Measurements from ENCODE around the gene LRRC72.
"Not testable (repeated sequence)": the region's sequence is repeated elsewhere in the genome, so short reads cannot be mapped to it uniquely, and the experiment has no call there.

LRRC72 gene

GRCh38 chr7:16514271-16514670 is 12.4 kb upstream of the LRRC72 start:
- H3K36me3 ChIP-seq (ENCODE audit: control insufficient read depth, low read length), result no peaks in the 10 kb centered on the region
- H3F3A ChIP-seq (ENCODE audit: control insufficient read depth, insufficient read depth), result no peaks in the 10 kb centered on the region
- no peak overlapping the region for H3K4me3 ChIP-seq (ENCODE audit: low read length)
- no peaks in the 10 kb centered on the region for H3K27me3 ChIP-seq (ENCODE audit: control insufficient read depth, low read length)
- H3K4me2 ChIP-seq (ENCODE audit: low read length), result no peak overlapping the region
- H4K20me1 ChIP-seq (ENCODE audit: control insufficient read depth, insufficient read depth, low read depth, low read length), result no peaks in the 10 kb centered on the region
- H3K4me1 ChIP-seq (ENCODE audit: control insufficient read depth, low read length), result no peaks in the 10 kb centered on the region
- H3K9me3 ChIP-seq (ENCODE audit: control insufficient read depth, insufficient read depth, low read length), result no peaks in the 10 kb centered on the region
- no peaks in the 10 kb centered on the region for H3K79me2 ChIP-seq (ENCODE audit: control insufficient read depth, low read length)
- H3K9me2 ChIP-seq (replicated peaks; ENCODE audit: control insufficient read depth, low read length), result no peaks in the 10 kb centered on the region; the same call in 1 of the 2 replicates
- no peak overlapping the region for H3K27ac ChIP-seq (ENCODE audit: low read depth, low read length)
- TF ChIP-seq CTCF (IDR thresholded peaks at IDR 0.05; ENCODE audit: low read depth, low read length, poor library complexity, severe bottlenecking) (no peak), EZH2phosphoT487 (IDR thresholded peaks at IDR 0.05; ENCODE audit: borderline replicate concordance, low read length) (no peak)

- Histone ChIP-seq H3K9me3 (ENCODE audit: control insufficient read depth, insufficient read depth, low read length) (no peaks in the 10 kb centered on the region), H3K27ac (ENCODE audit: low read depth, low read length) (no peak overlapping the region), H3K27me3 (ENCODE audit: control insufficient read depth, low read length) (no peaks in the 10 kb centered on the region), H3K9me2 (replicated peaks; ENCODE audit: control insufficient read depth, low read length) (no peaks in the 10 kb centered on the region; the same call in 1 of the 2 replicates), H3K4me2 (ENCODE audit: low read length) (no peak overlapping the region), H3K4me3 (ENCODE audit: low read length) (no peak overlapping the region), H4K20me1 (ENCODE audit: control insufficient read depth, insufficient read depth, low read depth, low read length) (no peaks in the 10 kb centered on the region), H3F3A (ENCODE audit: control insufficient read depth, insufficient read depth) (no peaks in the 10 kb centered on the region), H3K4me1 (ENCODE audit: control insufficient read depth, low read length) (no peaks in the 10 kb centered on the region), H3K36me3 (ENCODE audit: control insufficient read depth, low read length) (no peaks in the 10 kb centered on the region), H3K79me2 (ENCODE audit: control insufficient read depth, low read length) (no peaks in the 10 kb centered on the region)
- TF ChIP-seq CTCF (IDR thresholded peaks at IDR 0.05; ENCODE audit: low read depth, low read length, poor library complexity, severe bottlenecking) (no peak), EZH2phosphoT487 (IDR thresholded peaks at IDR 0.05; ENCODE audit: borderline replicate concordance, low read length) (no peak)
Measured at GRCh38 chr7:16514729-16515128, 11.9 kb upstream of the LRRC72 start.

GRCh38 chr7:16515785-16516685 is 10.6 kb upstream of the LRRC72 start:
- Histone ChIP-seq H3K79me2 (ENCODE audit: control insufficient read depth, low read length) (no peaks in the 10 kb centered on the region), H4K20me1 (ENCODE audit: control insufficient read depth, insufficient read depth, low read depth, low read length) (no peaks in the 10 kb centered on the region), H3K27ac (ENCODE audit: low read depth, low read length) (no peak overlapping the region), H3K36me3 (ENCODE audit: control insufficient read depth, low read length) (no peaks in the 10 kb centered on the region), H3F3A (ENCODE audit: control insufficient read depth, insufficient read depth) (no peaks in the 10 kb centered on the region), H3K27me3 (ENCODE audit: control insufficient read depth, low read length) (no peaks in the 10 kb centered on the region), H3K9me3 (ENCODE audit: control insufficient read depth, insufficient read depth, low read length) (no peaks in the 10 kb centered on the region), H3K4me2 (ENCODE audit: low read length) (no peak overlapping the region), H3K4me3 (ENCODE audit: low read length) (no peak overlapping the region), H3K9me2 (replicated peaks; ENCODE audit: control insufficient read depth, low read length) (no peaks in the 10 kb centered on the region; the same call in 1 of the 2 replicates), H3K4me1 (ENCODE audit: control insufficient read depth, low read length) (no peaks in the 10 kb centered on the region)
- TF ChIP-seq CTCF (IDR thresholded peaks at IDR 0.05; ENCODE audit: low read depth, low read length, poor library complexity, severe bottlenecking) (no peak), EZH2phosphoT487 (IDR thresholded peaks at IDR 0.05; ENCODE audit: borderline replicate concordance, low read length) (no peak)

GRCh38 chr7:16519985-16520384 is 6.6 kb upstream of the LRRC72 start:
- H3K4me1 ChIP-seq (ENCODE audit: control insufficient read depth, low read length), result not testable (repeated sequence)

More at GRCh38 chr7:16519985-16520384, 6.6 kb upstream of the LRRC72 start:
- not testable (repeated sequence) for H3K27ac ChIP-seq (ENCODE audit: low read depth, low read length); H3K4me3 ChIP-seq (ENCODE audit: low read length); H3K9me2 ChIP-seq (replicated peaks; ENCODE audit: control insufficient read depth, low read length); H3F3A ChIP-seq (ENCODE audit: control insufficient read depth, insufficient read depth); H3K9me3 ChIP-seq (ENCODE audit: control insufficient read depth, insufficient read depth, low read length); H3K36me3 ChIP-seq (ENCODE audit: control insufficient read depth, low read length); H3K4me2 ChIP-seq (ENCODE audit: low read length); H4K20me1 ChIP-seq (ENCODE audit: control insufficient read depth, insufficient read depth, low read depth, low read length); H3K27me3 ChIP-seq (ENCODE audit: control insufficient read depth, low read length); H3K79me2 ChIP-seq (ENCODE audit: control insufficient read depth, low read length)

All from DOHH2 (cell line).